K562 (cell line): ENCODE measurements around the gene PLD6. TPM values are rescaled to one million over a fixed set of nuclear protein-coding genes. Genes with fewer than 3 reads are reported as not detected.

Source experiments
- ATAC-seq: fragments of 200-7000 bp; cut with Tn5 transposase; 3 replicates; pipeline ENCODE4 v1.9.1; 2020; ENCODE audit warnings: moderate library complexity
- BruUV-seq: library from RNA; stranded (reverse); fragments of 400-500 nt; replicated peaks from 2 replicates; lab custom pipeline; 2021; lab: Mats Ljungman, UMichigan
- CTCF ChIA-PET: fragments of 300-600 bp; formaldehyde crosslinking; extraction: SDS; loops from one replicate; lab custom pipeline; 2021; ENCODE audit warnings: low intra/inter-chr PET ratio; lab: Yijun Ruan, JAX
- POLR2A ChIA-PET: fragments of 300-600, 350-650 bp; sonication (Branson Sonifier 250); formaldehyde crosslinking; extraction: SDS; loops from one replicate; lab custom pipeline; 2021; ENCODE audit warnings: antibody characterized with exemption, inconsistent platforms; lab: Yijun Ruan, JAX
- DNase-seq, 4 experiments: peaks; one replicate each; pipeline versions ENCODE4 v3.0.0 to v3.0.0-alpha.2; 2011 to 2018; ENCODE audit warnings: low spot score in 3 of 4, mixed read lengths in 3 of 4; ENCODE audit errors: extremely low read depth in 1 of 4
- FAIRE-seq: peaks from 2 replicates; lab custom pipeline; 2011; peaks lifted over from hg19 to GRCh38; lab: Jason Lieb, UNC
- H2AFZ ChIP-seq: 2 replicates; pipeline ENCODE4 v1.6.0; 2011; ENCODE audit warnings: low read depth, low read length, control low read depth, inconsistent platforms
- H3K27ac ChIP-seq: fragments of 200-600 bp; 3 replicates; pipeline ENCODE4 v1.8.0; 2011; ENCODE audit warnings: low read depth, mild to moderate bottlenecking, control low read depth, inconsistent platforms, low read length, moderate library complexity, mixed read lengths; ENCODE audit errors: extremely low read depth
- H3K27me3 ChIP-seq, 2 experiments: fragments of 300-600 bp in 1 of 2; 2 replicates in 1 of 2; 3 replicates in 1 of 2; pipeline versions ENCODE4 v1.6.0 to v1.8.0; 2011; ENCODE audit warnings: inconsistent platforms in 2 of 2, low read length in 2 of 2, mild to moderate bottlenecking in 1 of 2, mixed read lengths in 1 of 2, moderate library complexity in 1 of 2; ENCODE audit not compliant: control insufficient read depth in 2 of 2, insufficient read depth in 2 of 2
- H3K36me3 ChIP-seq: fragments of 300-600 bp; 3 replicates; pipeline ENCODE4 v1.8.0; 2011; ENCODE audit warnings: mild to moderate bottlenecking, low read length, inconsistent platforms; ENCODE audit not compliant: control insufficient read depth, insufficient read depth
- H3K4me1 ChIP-seq, 2 experiments: fragments of 200-600 bp in 1 of 2; replicated peaks in 1 of 2; 2 replicates in 1 of 2; 3 replicates in 1 of 2; pipeline versions ENCODE4 v1.5.1 to v1.8.0; 2011; ENCODE audit warnings: inconsistent platforms in 2 of 2, low read length in 2 of 2, mild to moderate bottlenecking in 1 of 2, mixed read lengths in 1 of 2, moderate library complexity in 1 of 2; ENCODE audit not compliant: control insufficient read depth in 2 of 2, insufficient read depth in 2 of 2
- H3K4me2 ChIP-seq: 2 replicates; pipeline ENCODE4 v1.6.1; 2011; ENCODE audit warnings: low read length, control low read depth, inconsistent platforms, mixed read lengths; ENCODE audit not compliant: insufficient read depth
- H3K4me3 ChIP-seq: fragments of 200-600 bp; sonication (generic), shearing (Covaris generic); 2 replicates; pipeline ENCODE4 v1.5.1; 2016; ENCODE audit warnings: control low read depth, inconsistent platforms
- H3K79me2 ChIP-seq: fragments of 200-600 bp; 3 replicates; pipeline ENCODE4 v1.8.0; 2011; ENCODE audit warnings: low read length, inconsistent platforms; ENCODE audit not compliant: control insufficient read depth, insufficient read depth
- H3K9ac ChIP-seq, 2 experiments: 2 replicates each; pipeline versions ENCODE4 v1.6.0 to v1.6.1; 2011; ENCODE audit warnings: low read depth in 2 of 2, low read length in 2 of 2, control low read depth in 1 of 2, inconsistent platforms in 1 of 2, mild to moderate bottlenecking in 1 of 2, mixed read lengths in 1 of 2; ENCODE audit not compliant: insufficient read depth in 1 of 2
- H3K9me1 ChIP-seq: one replicate; pipeline ENCODE4 v1.6.0; 2011; ENCODE audit warnings: inconsistent platforms, mild to moderate bottlenecking, low read length, moderate library complexity; ENCODE audit not compliant: control insufficient read depth, insufficient read depth
- H3K9me3 ChIP-seq: replicated peaks from 2 replicates; pipeline ENCODE4 v1.5.1; 2011; ENCODE audit warnings: low read depth, low read length, inconsistent platforms; ENCODE audit not compliant: control insufficient read depth, insufficient read depth
- H4K20me1 ChIP-seq: replicated peaks from 2 replicates; pipeline ENCODE4 v1.6.1; 2011; ENCODE audit warnings: low read length, inconsistent platforms, mixed read lengths; ENCODE audit not compliant: control insufficient read depth, insufficient read depth
- HCFC1 ChIP-seq: IDR thresholded peaks from 2 replicates; pipeline ENCODE4 v1.6.1; 2012; ENCODE audit warnings: low read depth, low read length, improper control_type of control experiment
- ZNF311 ChIP-seq: fragments of 250-450 bp; sonication (Bioruptor Pico); IDR thresholded peaks from 2 replicates; pipeline ENCODE4 v1.4.0; 2020; ENCODE audit warnings: mild to moderate bottlenecking, moderate library complexity
- WGBS: fragments of 100-300 bp; shearing (Covaris generic); methylation state at CpG from one replicate; pipeline ENCODE4 v1.1.6; 2016; ENCODE audit warnings: low coverage, mixed read lengths; ENCODE audit not compliant: insufficient coverage; ENCODE audit errors: missing lambda C conversion rate; 5-methylcytosine and 5-hydroxymethylcytosine counted together
- in situ Hi-C: fragments of 300-500 bp; cut with MboI; formaldehyde crosslinking; loops from 4 replicates; pipeline ENCODE4 v1.15.0; 2018; ENCODE audit warnings: inconsistent platforms, mixed read lengths
- intact Hi-C: fragments of 100-400 bp; cut with micrococcal nuclease; formaldehyde crosslinking; loops from 2 replicates; pipeline ENCODE4 v1.14.2; 2022
- polyA plus RNA-seq, 8 experiments: library from polyadenylated mRNA; depleted of rRNA in 4 of 8; stranded (reverse) in 5 of 8; unstranded in 3 of 8; fragments of >200 nt; fragmentation: Nextera tagmentation in 2 of 8; fragmentation: Illumina TruSeq in 1 of 8; extraction: Ambion mirVana in 2 of 8; extraction: Trizol in 1 of 8; gene quantifications; 2 replicates each; pipeline versions ENCODE4 v1.2.1 to v1.2.3, GENCODE V29; 2011 to 2014; ENCODE audit warnings: inconsistent platforms in 1 of 8, missing spikeins in 1 of 8
- total RNA-seq, 7 experiments: library from RNA; depleted of rRNA in 6 of 7; stranded (reverse); fragments of >200 nt in 6 of 7; fragmentation: Illumina TruSeq in 2 of 7; extraction: Trizol in 2 of 7; gene quantifications; 2 replicates each; pipeline versions ENCODE4 v1.2.1 to v1.2.3, GENCODE V29; 2011 to 2021; ENCODE audit warnings: low replicate concordance in 1 of 7

Gene PLD6
- total and polyA plus RNA-seq, 9 of the 15 experiments (the other 6 are each of a cell fraction or from before 2014, with no cell fraction given) = 3.6 to 15.6 (median 10.0) TPM

GRCh38 chr17:17182598-17183136, 23.5 kb downstream of the PLD6 start:
- Histone ChIP-seq H3K79me2 (no peaks in the 10 kb centered on the region), H3K9me1 (no peaks in the 10 kb centered on the region), H2AFZ (no peak overlapping the region), H3K27ac (no peak overlapping the region), H3K4me1 (no peaks in the 10 kb centered on the region; a peak in 1 of 5 replicates), H3K9ac (no peak overlapping the region), H3K9me3 (no peaks in the 10 kb centered on the region), H3K27me3 (no peaks in the 10 kb centered on the region), H4K20me1 (no peaks in the 10 kb centered on the region), H3K36me3 (peaks cover 32% of the 10 kb centered on the region; the same call in 2 of the 3 replicates), H3K4me3 (no peak overlapping the region), H3K4me2 (no peak overlapping the region)
- BruUV-seq = no TSS peak
- ChIA-PET CTCF (no interaction called here), POLR2A (interaction anchor here (0.6 kb wide), 1 partner anchor 337 kb away, joined by 3 read pairs; no protein-coding TSS in a partner anchor)
- TF ChIP-seq HCFC1 = no peak
- ATAC-seq (no peak), FAIRE-seq (no peak), DNase-seq (no peak)
- 83% methylated on average over 4 of the region's 6 CpGs for WGBS
- in situ Hi-C loops (no loop called here), intact Hi-C loops (no loop called here)

GRCh38 chr17:17181666-17182597, 24.2 kb downstream of the PLD6 start:
- no peak overlapping the region for H3K9ac ChIP-seq
- WGBS = 84% methylated on average over 12 of the region's 15 CpGs
- ATAC-seq (no peak), FAIRE-seq (no peak), DNase-seq (no peak)
- H3K9me3 ChIP-seq = no peaks in the 10 kb centered on the region
- intact Hi-C loops (no loop called here), in situ Hi-C loops (no loop called here)
- no peak overlapping the region for H3K27ac ChIP-seq
- BruUV-seq = no TSS peak
- CTCF ChIA-PET = no interaction called here
- H3K36me3 ChIP-seq = peaks cover 38% of the 10 kb centered on the region; the same call in 2 of the 3 replicates
- POLR2A ChIA-PET = interaction anchor here (0.6 kb wide), 1 partner anchor 338 kb away, joined by 3 read pairs; no protein-coding TSS in a partner anchor
- H3K4me2 ChIP-seq = no peak overlapping the region
- H4K20me1 ChIP-seq = no peaks in the 10 kb centered on the region
- H3K9me1 ChIP-seq = no peaks in the 10 kb centered on the region
- no peak overlapping the region for H3K4me3 ChIP-seq
- H3K4me1 ChIP-seq = no peaks in the 10 kb centered on the region; a peak in 1 of 5 replicates
- no peak for TF ChIP-seq ZNF311 (CRISPR knock-in tag)
- TF ChIP-seq, all 486 proteins: peak for 0
- no peaks in the 10 kb centered on the region for H3K27me3 ChIP-seq
- H2AFZ ChIP-seq = no peak overlapping the region
- no peaks in the 10 kb centered on the region for H3K79me2 ChIP-seq
